C4-2B (cell line): ENCODE measurements around the gene FCHSD2.

ENCODE experiments used
- H3K27ac ChIP-seq: fragments of 450-650 bp; 2 replicates; pipeline ENCODE4 v1.5.1; 2017
- CTCF ChIP-seq: fragments of 450-650 bp; conservative IDR thresholded peaks from 2 replicates; pipeline ENCODE4 v1.5.1; 2017; ENCODE audit warnings: mild to moderate bottlenecking
- ZFX ChIP-seq: fragments of 450-650 bp; IDR thresholded peaks from 2 replicates; pipeline ENCODE4 v1.6.1; 2017

Gene FCHSD2

GRCh38 chr11:73114835-73115220 lies 27.3 kb downstream of the FCHSD2 start:
- H3K27ac ChIP-seq, result no peak overlapping the region
- TF ChIP-seq CTCF, result no peak

- H3K27ac ChIP-seq, result no peak overlapping the region
- TF ChIP-seq CTCF (no peak), ZFX (no peak)
Observed at GRCh38 chr11:73114110-73114834, 27.8 kb downstream of the FCHSD2 start.

GRCh38 chr11:73113426-73113825 lies 28.7 kb downstream of the FCHSD2 start:
- no peak for TF ChIP-seq ZFX
- TF ChIP-seq CTCF, result no peak

GRCh38 chr11:73107597-73107996 lies 34.5 kb downstream of the FCHSD2 start:
- TF ChIP-seq CTCF (no peak), ZFX (no peak)
- no peak overlapping the region for H3K27ac ChIP-seq

More at GRCh38 chr11:73113426-73113825, 28.7 kb downstream of the FCHSD2 start:
- H3K27ac ChIP-seq, result no peak overlapping the region

- no peak overlapping the region for H3K27ac ChIP-seq
Observed at GRCh38 chr11:73106347-73106746, 35.8 kb downstream of the FCHSD2 start.

GRCh38 chr11:73100578-73100977 lies 41.5 kb downstream of the FCHSD2 start:
- H3K27ac ChIP-seq, result no peak overlapping the region
- TF ChIP-seq CTCF (no peak), ZFX (no peak)

More at GRCh38 chr11:73106347-73106746, 35.8 kb downstream of the FCHSD2 start:
- TF ChIP-seq ZFX (no peak), CTCF (no peak)

GRCh38 chr11:73099512-73100266 lies 42.4 kb downstream of the FCHSD2 start:
- TF ChIP-seq ZFX, result no peak
- H3K27ac ChIP-seq, result no peak overlapping the region

GRCh38 chr11:73095613-73096012 lies 46.5 kb downstream of the FCHSD2 start:
- TF ChIP-seq ZFX (no peak), CTCF (no peak)
- H3K27ac ChIP-seq, result no peak overlapping the region
